ENCODE measurements around the gene POLA2. TPM values are rescaled to one million over a fixed set of nuclear protein-coding genes. Genes with fewer than 3 reads are reported as not detected.

The POLA2 gene
- total RNA-seq, 1 experiment from 2014 or later = 35.6 TPM

DNA sequence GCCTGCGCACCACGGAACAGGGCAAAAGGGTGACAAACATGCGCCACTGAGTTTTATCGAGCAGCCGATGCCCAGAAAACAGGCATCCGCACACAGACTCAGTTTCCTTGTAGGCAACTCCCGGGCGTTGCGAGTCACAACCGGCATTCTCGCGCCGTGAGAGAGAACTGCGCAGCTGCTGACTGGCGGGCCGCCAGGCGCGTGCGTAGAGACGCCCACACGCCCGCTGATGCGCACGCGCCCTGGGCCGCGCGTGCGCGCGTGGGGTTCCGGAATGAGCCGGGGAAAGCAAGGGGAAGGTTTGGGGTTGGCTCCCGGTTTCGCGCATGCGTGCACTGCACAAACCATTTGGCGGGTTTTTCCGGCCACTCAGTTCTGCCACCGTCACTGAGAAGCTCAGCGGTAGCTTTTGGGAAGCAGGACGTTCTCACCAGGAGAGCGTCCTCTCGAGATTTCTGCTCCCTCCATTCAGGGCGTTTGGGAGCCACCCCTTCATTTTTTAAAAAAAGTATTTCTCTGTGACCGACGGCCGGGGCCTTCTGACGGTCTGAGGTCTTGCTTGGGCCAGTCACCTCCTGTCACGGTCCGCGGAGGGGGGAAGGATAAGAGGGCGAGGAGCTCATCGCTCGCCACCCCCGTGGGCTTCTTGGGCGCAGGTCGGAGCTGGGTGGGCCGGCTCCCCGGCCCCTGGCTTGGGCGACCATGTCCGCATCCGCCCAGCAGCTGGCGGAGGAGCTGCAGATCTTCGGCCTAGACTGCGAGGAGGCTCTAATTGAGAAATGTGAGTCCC, at the start of gene POLA2 (continued):
- no peak for TF ChIP-seq SMAD3 (CRISPR knock-in tag; IDR thresholded peaks at IDR 0.05; ENCODE audit: borderline replicate concordance)
- TF ChIP-seq, protein P1, sequence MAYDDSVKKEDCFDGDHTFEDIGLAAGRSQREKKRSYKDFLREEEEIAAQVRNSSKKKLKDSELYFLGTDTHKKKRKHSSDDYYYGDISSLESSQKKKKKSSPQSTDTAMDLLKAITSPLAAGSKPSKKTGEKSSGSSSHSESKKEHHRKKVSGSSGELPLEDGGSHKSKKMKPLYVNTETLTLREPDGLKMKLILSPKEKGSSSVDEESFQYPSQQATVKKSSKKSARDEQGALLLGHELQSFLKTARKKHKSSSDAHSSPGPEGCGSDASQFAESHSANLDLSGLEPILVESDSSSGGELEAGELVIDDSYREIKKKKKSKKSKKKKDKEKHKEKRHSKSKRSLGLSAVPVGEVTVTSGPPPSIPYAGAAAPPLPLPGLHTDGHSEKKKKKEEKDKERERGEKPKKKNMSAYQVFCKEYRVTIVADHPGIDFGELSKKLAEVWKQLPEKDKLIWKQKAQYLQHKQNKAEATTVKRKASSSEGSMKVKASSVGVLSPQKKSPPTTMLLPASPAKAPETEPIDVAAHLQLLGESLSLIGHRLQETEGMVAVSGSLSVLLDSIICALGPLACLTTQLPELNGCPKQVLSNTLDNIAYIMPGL (CRISPR knock-in tag; IDR thresholded peaks at IDR 0.05) = peak; percentile 21; the same call in 1 of the 2 replicates
- TF ChIP-seq, protein P2, sequence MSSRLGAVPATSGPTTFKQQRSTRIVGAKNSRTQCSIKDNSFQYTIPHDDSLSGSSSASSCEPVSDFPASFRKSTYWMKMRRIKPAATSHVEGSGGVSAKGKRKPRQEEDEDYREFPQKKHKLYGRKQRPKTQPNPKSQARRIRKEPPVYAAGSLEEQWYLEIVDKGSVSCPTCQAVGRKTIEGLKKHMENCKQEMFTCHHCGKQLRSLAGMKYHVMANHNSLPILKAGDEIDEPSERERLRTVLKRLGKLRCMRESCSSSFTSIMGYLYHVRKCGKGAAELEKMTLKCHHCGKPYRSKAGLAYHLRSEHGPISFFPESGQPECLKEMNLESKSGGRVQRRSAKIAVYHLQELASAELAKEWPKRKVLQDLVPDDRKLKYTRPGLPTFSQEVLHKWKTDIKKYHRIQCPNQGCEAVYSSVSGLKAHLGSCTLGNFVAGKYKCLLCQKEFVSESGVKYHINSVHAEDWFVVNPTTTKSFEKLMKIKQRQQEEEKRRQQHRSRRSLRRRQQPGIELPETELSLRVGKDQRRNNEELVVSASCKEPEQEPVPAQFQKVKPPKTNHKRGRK (CRISPR knock-in tag; IDR thresholded peaks at IDR 0.05; ENCODE audit: borderline replicate concordance) = no peak
- 0 out of 2 replicates have a peak, but pooled peaks have one; percentile 45 for TF ChIP-seq GABPB1 (CRISPR knock-in tag; IDR thresholded peaks at IDR 0.05)
- peak; percentile 62 for TF ChIP-seq SP1 (CRISPR knock-in tag; conservative IDR thresholded peaks at IDR 0.05)
- TF ChIP-seq, protein P3, sequence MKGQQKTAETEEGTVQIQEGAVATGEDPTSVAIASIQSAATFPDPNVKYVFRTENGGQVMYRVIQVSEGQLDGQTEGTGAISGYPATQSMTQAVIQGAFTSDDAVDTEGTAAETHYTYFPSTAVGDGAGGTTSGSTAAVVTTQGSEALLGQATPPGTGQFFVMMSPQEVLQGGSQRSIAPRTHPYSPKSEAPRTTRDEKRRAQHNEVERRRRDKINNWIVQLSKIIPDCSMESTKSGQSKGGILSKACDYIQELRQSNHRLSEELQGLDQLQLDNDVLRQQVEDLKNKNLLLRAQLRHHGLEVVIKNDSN (CRISPR knock-in tag; IDR thresholded peaks at IDR 0.05) = peak; percentile 28; the same call in 1 of the 2 replicates
- TF ChIP-seq EMX1 (CRISPR knock-in tag; IDR thresholded peaks at IDR 0.05) = no peak

DNA sequence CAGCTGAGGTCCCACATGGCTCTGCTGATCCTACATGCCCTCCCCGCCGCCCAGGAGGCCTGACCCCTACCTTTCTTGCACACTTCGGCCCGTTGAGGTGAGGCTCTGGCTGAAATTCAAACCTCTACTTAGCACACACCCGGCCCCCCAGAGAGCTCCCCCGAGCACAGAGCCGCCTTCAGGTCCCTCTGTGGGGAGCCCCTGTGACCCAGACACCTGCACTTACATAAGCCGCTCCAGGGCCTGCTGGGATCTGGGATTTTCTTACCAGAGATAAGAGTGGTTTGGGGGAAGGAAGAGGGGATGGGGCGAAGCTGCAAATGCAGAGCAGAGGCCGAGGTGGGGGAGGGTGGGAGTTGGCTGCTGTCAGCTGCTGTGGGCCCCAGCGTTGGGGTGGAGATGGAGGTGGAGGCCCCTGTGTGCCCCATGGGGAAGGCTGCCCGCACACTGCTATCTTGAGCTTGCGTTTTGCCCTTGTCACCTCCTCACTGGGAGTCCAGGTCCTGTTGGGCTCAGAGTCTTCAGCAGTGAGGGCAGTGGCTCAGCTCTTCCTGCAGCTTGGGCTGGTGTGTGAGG, 49.4 kb upstream of the POLA2 start:
- Mint-ChIP-seq H3K9me3 (no peaks in the 10 kb centered on the region), H3K27ac (peak overlapping the region; percentile 100), H3K4me1 (peaks cover 39% of the 10 kb centered on the region), H3K27me3 (ENCODE audit: low read depth) (no peaks in the 10 kb centered on the region), H3K4me3 (no peak overlapping the region), H3K36me3 (peaks cover 25% of the 10 kb centered on the region)
- CTCF ChIA-PET = interaction anchor here (0.6 to 4.8 kb wide), 8 partner anchors 7 to 103 kb away, joined by 3 to 55 read pairs (median 14); partner anchors contain the start of genes CAPN1 and CDC42EP2
- peak; percentile 78 for TF ChIP-seq ZNF423 (CRISPR knock-in tag; IDR thresholded peaks at IDR 0.05)
- TF ChIP-seq, protein P4, sequence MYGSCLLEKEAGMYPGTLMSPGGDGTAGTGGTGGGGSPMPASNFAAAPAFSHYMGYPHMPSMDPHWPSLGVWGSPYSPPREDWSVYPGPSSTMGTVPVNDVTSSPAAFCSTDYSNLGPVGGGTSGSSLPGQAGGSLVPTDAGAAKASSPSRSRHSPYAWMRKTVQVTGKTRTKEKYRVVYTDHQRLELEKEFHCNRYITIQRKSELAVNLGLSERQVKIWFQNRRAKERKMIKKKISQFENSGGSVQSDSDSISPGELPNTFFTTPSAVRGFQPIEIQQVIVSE (CRISPR knock-in tag; IDR thresholded peaks at IDR 0.05; ENCODE audit: borderline replicate concordance) = no peak
- TF ChIP-seq, protein P5, sequence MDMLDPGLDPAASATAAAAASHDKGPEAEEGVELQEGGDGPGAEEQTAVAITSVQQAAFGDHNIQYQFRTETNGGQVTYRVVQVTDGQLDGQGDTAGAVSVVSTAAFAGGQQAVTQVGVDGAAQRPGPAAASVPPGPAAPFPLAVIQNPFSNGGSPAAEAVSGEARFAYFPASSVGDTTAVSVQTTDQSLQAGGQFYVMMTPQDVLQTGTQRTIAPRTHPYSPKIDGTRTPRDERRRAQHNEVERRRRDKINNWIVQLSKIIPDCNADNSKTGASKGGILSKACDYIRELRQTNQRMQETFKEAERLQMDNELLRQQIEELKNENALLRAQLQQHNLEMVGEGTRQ (CRISPR knock-in tag; IDR thresholded peaks at IDR 0.05) = no peak
- DNase-seq (ENCODE audit: low spot score) = peak; percentile 12
- POLR2A ChIA-PET = interaction anchor here (0.5 to 1.3 kb wide), 6 partner anchors 12 to 105 kb away, joined by 3 to 7 read pairs (median 4); partner anchors contain the start of genes CAPN1 and SPDYC
- ATAC-seq = no peak

DNA sequence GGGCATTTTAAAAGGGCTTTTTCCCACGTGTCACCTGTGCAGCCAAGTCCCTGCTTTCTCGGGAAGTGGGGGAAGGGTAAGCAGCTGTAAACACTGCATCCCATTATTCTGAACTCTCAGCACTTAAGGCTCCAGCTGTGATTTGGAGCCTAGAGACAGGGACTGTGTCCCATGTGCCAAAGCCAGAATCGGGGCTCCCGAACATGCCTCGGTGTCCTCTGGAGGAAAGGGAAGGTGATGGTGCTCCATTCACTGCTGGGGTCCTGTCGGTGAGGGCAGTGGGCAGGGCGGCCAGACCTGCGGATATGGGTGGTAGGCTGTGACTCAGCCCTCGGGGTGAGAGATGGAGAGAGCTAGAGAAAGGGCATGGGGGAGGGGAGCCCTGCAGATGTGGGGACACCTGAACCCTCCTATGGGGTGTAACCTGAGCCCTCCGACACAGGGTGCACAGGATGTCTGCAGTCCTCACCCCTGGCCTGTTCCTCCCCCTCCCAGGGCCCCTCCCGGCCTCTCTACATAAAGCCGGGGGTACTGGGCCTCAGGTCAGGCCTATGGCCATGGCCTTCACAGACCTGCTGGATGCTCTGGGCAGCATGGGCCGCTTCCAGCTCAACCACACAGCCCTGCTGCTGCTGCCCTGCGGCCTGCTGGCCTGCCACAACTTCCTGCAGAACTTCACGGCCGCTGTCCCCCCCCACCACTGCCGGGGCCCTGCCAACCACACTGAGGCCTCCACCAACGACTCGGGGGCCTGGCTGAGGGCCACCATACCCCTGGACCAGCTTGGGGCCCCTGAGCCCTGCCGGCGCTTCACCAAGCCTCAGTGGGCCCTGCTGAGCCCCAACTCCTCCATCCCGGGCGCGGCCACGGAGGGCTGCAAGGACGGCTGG, 48.2 kb upstream of the POLA2 start:
- Mint-ChIP-seq H3K4me1 (peaks cover 42% of the 10 kb centered on the region), H3K9me3 (no peaks in the 10 kb centered on the region), H3K36me3 (peaks cover 17% of the 10 kb centered on the region), H3K27me3 (ENCODE audit: low read depth) (no peaks in the 10 kb centered on the region), H3K4me3 (peak overlapping the region; percentile 58), H3K27ac (peak overlapping the region; percentile 100)
- CTCF ChIA-PET = interaction anchor here (0.5 to 4.8 kb wide), 17 partner anchors 9 to 526 kb away, joined by 3 to 55 read pairs (median 5); partner anchors contain the start of genes CAPN1, CDC42EP2, POLA2 and TM7SF2
- ATAC-seq (peak; percentile 85), DNase-seq (ENCODE audit: low spot score) (peak; percentile 84)
- POLR2A ChIA-PET = interaction anchor here (0.6 to 1.3 kb wide), 8 partner anchors 9 to 103 kb away, joined by 3 to 7 read pairs (median 4); partner anchors contain the start of genes SPDYC and SYVN1
- TF ChIP-seq, protein P6, sequence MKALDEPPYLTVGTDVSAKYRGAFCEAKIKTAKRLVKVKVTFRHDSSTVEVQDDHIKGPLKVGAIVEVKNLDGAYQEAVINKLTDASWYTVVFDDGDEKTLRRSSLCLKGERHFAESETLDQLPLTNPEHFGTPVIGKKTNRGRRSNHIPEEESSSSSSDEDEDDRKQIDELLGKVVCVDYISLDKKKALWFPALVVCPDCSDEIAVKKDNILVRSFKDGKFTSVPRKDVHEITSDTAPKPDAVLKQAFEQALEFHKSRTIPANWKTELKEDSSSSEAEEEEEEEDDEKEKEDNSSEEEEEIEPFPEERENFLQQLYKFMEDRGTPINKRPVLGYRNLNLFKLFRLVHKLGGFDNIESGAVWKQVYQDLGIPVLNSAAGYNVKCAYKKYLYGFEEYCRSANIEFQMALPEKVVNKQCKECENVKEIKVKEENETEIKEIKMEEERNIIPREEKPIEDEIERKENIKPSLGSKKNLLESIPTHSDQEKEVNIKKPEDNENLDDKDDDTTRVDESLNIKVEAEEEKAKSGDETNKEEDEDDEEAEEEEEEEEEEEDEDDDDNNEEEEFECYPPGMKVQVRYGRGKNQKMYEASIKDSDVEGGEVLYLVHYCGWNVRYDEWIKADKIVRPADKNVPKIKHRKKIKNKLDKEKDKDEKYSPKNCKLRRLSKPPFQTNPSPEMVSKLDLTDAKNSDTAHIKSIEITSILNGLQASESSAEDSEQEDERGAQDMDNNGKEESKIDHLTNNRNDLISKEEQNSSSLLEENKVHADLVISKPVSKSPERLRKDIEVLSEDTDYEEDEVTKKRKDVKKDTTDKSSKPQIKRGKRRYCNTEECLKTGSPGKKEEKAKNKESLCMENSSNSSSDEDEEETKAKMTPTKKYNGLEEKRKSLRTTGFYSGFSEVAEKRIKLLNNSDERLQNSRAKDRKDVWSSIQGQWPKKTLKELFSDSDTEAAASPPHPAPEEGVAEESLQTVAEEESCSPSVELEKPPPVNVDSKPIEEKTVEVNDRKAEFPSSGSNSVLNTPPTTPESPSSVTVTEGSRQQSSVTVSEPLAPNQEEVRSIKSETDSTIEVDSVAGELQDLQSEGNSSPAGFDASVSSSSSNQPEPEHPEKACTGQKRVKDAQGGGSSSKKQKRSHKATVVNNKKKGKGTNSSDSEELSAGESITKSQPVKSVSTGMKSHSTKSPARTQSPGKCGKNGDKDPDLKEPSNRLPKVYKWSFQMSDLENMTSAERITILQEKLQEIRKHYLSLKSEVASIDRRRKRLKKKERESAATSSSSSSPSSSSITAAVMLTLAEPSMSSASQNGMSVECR (CRISPR knock-in tag; IDR thresholded peaks at IDR 0.05; ENCODE audit: borderline replicate concordance) = peak; percentile 61; the same call in 1 of the 2 replicates
- TF ChIP-seq ZNF138 (CRISPR knock-in tag; conservative IDR thresholded peaks at IDR 0.05) (0 out of 2 replicates have a peak, but pooled peaks have one; percentile 51), SP1 (CRISPR knock-in tag; conservative IDR thresholded peaks at IDR 0.05) (no peak; the same call in 1 of the 2 replicates)
- TF ChIP-seq, protein P7, sequence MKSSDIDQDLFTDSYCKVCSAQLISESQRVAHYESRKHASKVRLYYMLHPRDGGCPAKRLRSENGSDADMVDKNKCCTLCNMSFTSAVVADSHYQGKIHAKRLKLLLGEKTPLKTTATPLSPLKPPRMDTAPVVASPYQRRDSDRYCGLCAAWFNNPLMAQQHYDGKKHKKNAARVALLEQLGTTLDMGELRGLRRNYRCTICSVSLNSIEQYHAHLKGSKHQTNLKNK (CRISPR knock-in tag; IDR thresholded peaks at IDR 0.05) = no peak
- TF ChIP-seq, protein P8, sequence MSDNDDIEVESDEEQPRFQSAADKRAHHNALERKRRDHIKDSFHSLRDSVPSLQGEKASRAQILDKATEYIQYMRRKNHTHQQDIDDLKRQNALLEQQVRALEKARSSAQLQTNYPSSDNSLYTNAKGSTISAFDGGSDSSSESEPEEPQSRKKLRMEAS (CRISPR knock-in tag; IDR thresholded peaks at IDR 0.05) = peak; percentile 81
